Activated CD8-positive, alpha-beta memory T cell treated with anti-CD3 and anti-CD28 coated beads for 1 hour (primary cell): ENCODE measurements around the gene UBR2.
"Not testable (repeated sequence)": the region's sequence is repeated elsewhere in the genome, so short reads cannot be mapped to it uniquely, and the experiment has no call there.

ENCODE experiments used
- DNase-seq, 2 donors: peaks; one replicate each; pipeline ENCODE4 v3.0.0-alpha.2; 2020; ENCODE audit warnings: low read depth in 1 of 2; ENCODE audit errors: extremely low read depth in 1 of 2

The UBR2 gene

GRCh38 chr6:42615518-42615917 is 51.7 kb downstream of the UBR2 start:
- DNase-seq: no peak

- DNase-seq: no peak
These were observed 52.9 kb downstream of the UBR2 start for GRCh38 chr6:42616716-42617115.

GRCh38 chr6:42618105-42618504 is 54.3 kb downstream of the UBR2 start:
- DNase-seq: no peak

GRCh38 chr6:42618686-42619085 is 54.9 kb downstream of the UBR2 start:
- DNase-seq: no peak

- DNase-seq: no peak
These were observed 56.1 kb downstream of the UBR2 start for GRCh38 chr6:42619963-42620362.

- no peak for DNase-seq
These were observed 60.8 kb downstream of the UBR2 start for GRCh38 chr6:42624601-42625000.

- no peak for DNase-seq
These were observed 63.2 kb downstream of the UBR2 start for GRCh38 chr6:42627044-42627443.

GRCh38 chr6:42627674-42628073 is 63.8 kb downstream of the UBR2 start:
- DNase-seq: no peak

- DNase-seq: no peak
These were observed 64.8 kb downstream of the UBR2 start for GRCh38 chr6:42628604-42629003.

GRCh38 chr6:42629845-42630244 is 66.0 kb downstream of the UBR2 start:
- DNase-seq: no peak

GRCh38 chr6:42637681-42638080 is 73.9 kb downstream of the UBR2 start:
- no peak for DNase-seq

- DNase-seq: no peak
These were observed 79.0 kb downstream of the UBR2 start for GRCh38 chr6:42642794-42643193.

- DNase-seq: no peak
These were observed 80.4 kb downstream of the UBR2 start for GRCh38 chr6:42644211-42644610.

- DNase-seq: no peak
These were observed 88.4 kb downstream of the UBR2 start for GRCh38 chr6:42652024-42652746.

- no peak for DNase-seq
These were observed 90.0 kb downstream of the UBR2 start for GRCh38 chr6:42653851-42654250.

- no peak for DNase-seq
These were observed 96.0 kb downstream of the UBR2 start for GRCh38 chr6:42659806-42660205.

- DNase-seq: peak; percentile 70 to 80
These were observed 97.8 kb downstream of the UBR2 start for GRCh38 chr6:42661540-42662153.

- no peak for DNase-seq
These were observed 100.9 kb downstream of the UBR2 start for GRCh38 chr6:42664718-42665117.

GRCh38 chr6:42674368-42674767 is 110.5 kb downstream of the UBR2 start:
- DNase-seq: not testable (repeated sequence)

- no peak for DNase-seq
These were observed 111.0 kb downstream of the UBR2 start for GRCh38 chr6:42674780-42675179.

GRCh38 chr6:42679358-42679757 is 115.5 kb downstream of the UBR2 start:
- DNase-seq: no peak

GRCh38 chr6:42688281-42688680 is 124.5 kb downstream of the UBR2 start:
- DNase-seq: no peak

- no peak for DNase-seq
These were observed 125.5 kb downstream of the UBR2 start for GRCh38 chr6:42689371-42689770.
